SU-DHL-6 (cell line): ENCODE data around the gene TTC32.
A peak's percentile ranks its signal among the peaks of the same experiment; 100 is the strongest.

ENCODE experiments used
- H2AFZ ChIP-seq: fragments of 200-600 bp; sonication (generic); 2 replicates; pipeline ENCODE4 v1.6.1; 2014; ENCODE audit warnings: low read depth, mild to moderate bottlenecking, moderate library complexity, mixed read lengths, antibody characterized with exemption, low read length; ENCODE audit not compliant: severe bottlenecking
- H3F3A ChIP-seq: fragments of 200-600 bp; shearing (Covaris generic); 2 replicates; pipeline ENCODE4 v1.6.0; 2016; ENCODE audit warnings: antibody characterized with exemption, mild to moderate bottlenecking; ENCODE audit not compliant: insufficient read depth
- H3K27ac ChIP-seq: fragments of 200-600 bp; sonication (generic); 2 replicates; pipeline ENCODE4 v1.5.1; 2016; ENCODE audit warnings: low read depth, mild to moderate bottlenecking, low read length, moderate library complexity, mixed read lengths
- H3K27me3 ChIP-seq: fragments of 200-600 bp; sonication (generic), shearing (Covaris generic); 2 replicates; pipeline ENCODE4 v1.6.0; 2014; ENCODE audit warnings: mild to moderate bottlenecking, low read length
- H3K36me3 ChIP-seq: fragments of 200-600 bp; sonication (generic); 2 replicates; pipeline ENCODE4 v1.6.1; 2014; ENCODE audit warnings: mild to moderate bottlenecking, low read length, mixed read lengths
- H3K4me2 ChIP-seq: fragments of 300-600, 200-600 bp; shearing (Covaris generic), sonication (generic); 2 replicates; pipeline ENCODE4 v1.6.0; 2014; ENCODE audit warnings: low read length, low read depth, mild to moderate bottlenecking; ENCODE audit not compliant: poor library complexity, severe bottlenecking
- H3K4me3 ChIP-seq: fragments of 200-600 bp; sonication (generic); 2 replicates; pipeline ENCODE4 v1.5.1; 2014; ENCODE audit warnings: antibody characterized with exemption, low read length, mild to moderate bottlenecking, mixed read lengths; ENCODE audit not compliant: insufficient read depth, poor library complexity, severe bottlenecking
- H3K79me2 ChIP-seq: fragments of 200-600 bp; sonication (generic); 2 replicates; pipeline ENCODE4 v1.6.1; 2014; ENCODE audit warnings: mild to moderate bottlenecking, low read length, moderate library complexity; ENCODE audit not compliant: insufficient read depth
- H3K9ac ChIP-seq: fragments of 200-600 bp; sonication (generic); 2 replicates; pipeline ENCODE4 v1.7.0; 2014; ENCODE audit warnings: mild to moderate bottlenecking, low read length
- H3K9me2 ChIP-seq: fragments of 200-600 bp; sonication (generic); replicated peaks from 2 replicates; pipeline ENCODE4 v1.6.1; 2014; ENCODE audit warnings: low read length; ENCODE audit not compliant: insufficient read depth
- H3K9me3 ChIP-seq: fragments of 200-600 bp; sonication (generic); 2 replicates; pipeline ENCODE4 v1.6.1; 2014; ENCODE audit warnings: low read length, mixed read lengths; ENCODE audit not compliant: insufficient read depth
- H4K20me1 ChIP-seq: fragments of 200-600 bp; sonication (generic); 2 replicates; pipeline ENCODE4 v1.6.1; 2014; ENCODE audit warnings: low read depth, mild to moderate bottlenecking, antibody characterized with exemption, low read length, moderate library complexity, mixed read lengths
- EZH2phosphoT487 ChIP-seq: fragments of 200-600 bp; sonication (generic), shearing (Covaris generic); conservative IDR thresholded peaks from 2 replicates; pipeline ENCODE4 v1.6.1; 2018; ENCODE audit warnings: mild to moderate bottlenecking, antibody characterized with exemption, low read length, moderate library complexity, mixed read lengths
- TF ChIP-seq, protein P1 (sequence below): fragments of 200-600 bp; sonication (generic); IDR thresholded peaks from one replicate; pipeline ENCODE4 v1.5.1; 2017; ENCODE audit warnings: antibody characterized with exemption, mild to moderate bottlenecking, low read length, moderate library complexity; ENCODE audit not compliant: insufficient read depth, poor library complexity, severe bottlenecking

Gene TTC32

GRCh38 chr2:19902216-19902740, 495 bp upstream of the TTC32 start:
- Histone ChIP-seq H3K9me2 (no peaks in the 10 kb centered on the region), H3K9me3 (no peaks in the 10 kb centered on the region), H3K27me3 (no peaks in the 10 kb centered on the region), H3K27ac (peak overlapping the region; percentile 79), H3K4me2 (peak overlapping the region; percentile 63), H3K9ac (peak overlapping the region; percentile 86), H3K36me3 (no peaks in the 10 kb centered on the region), H2AFZ (peak overlapping the region; percentile 87), H3K79me2 (peaks cover 38% of the 10 kb centered on the region), H3F3A (no peaks in the 10 kb centered on the region), H3K4me3 (peak overlapping the region; percentile 82), H4K20me1 (no peaks in the 10 kb centered on the region)
- TF ChIP-seq, protein P1, sequence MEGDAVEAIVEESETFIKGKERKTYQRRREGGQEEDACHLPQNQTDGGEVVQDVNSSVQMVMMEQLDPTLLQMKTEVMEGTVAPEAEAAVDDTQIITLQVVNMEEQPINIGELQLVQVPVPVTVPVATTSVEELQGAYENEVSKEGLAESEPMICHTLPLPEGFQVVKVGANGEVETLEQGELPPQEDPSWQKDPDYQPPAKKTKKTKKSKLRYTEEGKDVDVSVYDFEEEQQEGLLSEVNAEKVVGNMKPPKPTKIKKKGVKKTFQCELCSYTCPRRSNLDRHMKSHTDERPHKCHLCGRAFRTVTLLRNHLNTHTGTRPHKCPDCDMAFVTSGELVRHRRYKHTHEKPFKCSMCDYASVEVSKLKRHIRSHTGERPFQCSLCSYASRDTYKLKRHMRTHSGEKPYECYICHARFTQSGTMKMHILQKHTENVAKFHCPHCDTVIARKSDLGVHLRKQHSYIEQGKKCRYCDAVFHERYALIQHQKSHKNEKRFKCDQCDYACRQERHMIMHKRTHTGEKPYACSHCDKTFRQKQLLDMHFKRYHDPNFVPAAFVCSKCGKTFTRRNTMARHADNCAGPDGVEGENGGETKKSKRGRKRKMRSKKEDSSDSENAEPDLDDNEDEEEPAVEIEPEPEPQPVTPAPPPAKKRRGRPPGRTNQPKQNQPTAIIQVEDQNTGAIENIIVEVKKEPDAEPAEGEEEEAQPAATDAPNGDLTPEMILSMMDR: no peak
- TF ChIP-seq EZH2phosphoT487: no peak

DNA sequence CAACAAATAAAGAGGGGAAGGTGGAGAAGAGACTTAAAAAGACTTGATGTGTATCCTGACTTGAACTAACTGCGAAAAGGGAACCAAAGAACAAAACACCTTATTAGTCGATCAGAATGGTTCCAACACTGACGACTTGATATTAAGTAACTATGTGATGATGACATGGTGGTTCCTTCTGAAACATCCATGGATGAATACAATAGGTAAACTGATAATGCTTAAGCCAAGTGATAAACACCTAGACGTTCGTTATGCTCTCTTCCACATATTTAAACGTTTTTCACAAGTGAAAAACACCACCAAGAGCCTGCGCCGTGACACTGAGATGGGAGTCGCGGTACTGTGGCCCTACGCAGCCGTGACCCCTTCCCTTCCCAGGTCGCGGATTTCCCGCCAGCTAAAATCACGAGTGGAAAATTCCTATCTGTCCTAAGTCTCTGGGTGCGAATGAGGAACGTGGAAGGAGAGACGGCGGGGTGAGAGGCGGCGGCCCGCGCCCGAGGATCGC, 797 bp downstream of the TTC32 start:
- H3K9ac ChIP-seq: peak overlapping the region; percentile 86
- H3F3A ChIP-seq: no peaks in the 10 kb centered on the region
- H3K27me3 ChIP-seq: no peaks in the 10 kb centered on the region
- no peaks in the 10 kb centered on the region for H3K9me3 ChIP-seq
- no peaks in the 10 kb centered on the region for H3K9me2 ChIP-seq
- H3K27ac ChIP-seq: peak overlapping the region; percentile 79
- peak overlapping the region; percentile 87 for H2AFZ ChIP-seq
- H3K79me2 ChIP-seq: peaks cover 43% of the 10 kb centered on the region
- peak overlapping the region; percentile 82 for H3K4me3 ChIP-seq
- no peak for TF ChIP-seq EZH2phosphoT487
- TF ChIP-seq, protein P1: no peak
- no peaks in the 10 kb centered on the region for H4K20me1 ChIP-seq
- H3K4me2 ChIP-seq: peak overlapping the region; percentile 63
- H3K36me3 ChIP-seq: peaks cover 3% of the 10 kb centered on the region; the same call in 1 of the 2 replicates

DNA sequence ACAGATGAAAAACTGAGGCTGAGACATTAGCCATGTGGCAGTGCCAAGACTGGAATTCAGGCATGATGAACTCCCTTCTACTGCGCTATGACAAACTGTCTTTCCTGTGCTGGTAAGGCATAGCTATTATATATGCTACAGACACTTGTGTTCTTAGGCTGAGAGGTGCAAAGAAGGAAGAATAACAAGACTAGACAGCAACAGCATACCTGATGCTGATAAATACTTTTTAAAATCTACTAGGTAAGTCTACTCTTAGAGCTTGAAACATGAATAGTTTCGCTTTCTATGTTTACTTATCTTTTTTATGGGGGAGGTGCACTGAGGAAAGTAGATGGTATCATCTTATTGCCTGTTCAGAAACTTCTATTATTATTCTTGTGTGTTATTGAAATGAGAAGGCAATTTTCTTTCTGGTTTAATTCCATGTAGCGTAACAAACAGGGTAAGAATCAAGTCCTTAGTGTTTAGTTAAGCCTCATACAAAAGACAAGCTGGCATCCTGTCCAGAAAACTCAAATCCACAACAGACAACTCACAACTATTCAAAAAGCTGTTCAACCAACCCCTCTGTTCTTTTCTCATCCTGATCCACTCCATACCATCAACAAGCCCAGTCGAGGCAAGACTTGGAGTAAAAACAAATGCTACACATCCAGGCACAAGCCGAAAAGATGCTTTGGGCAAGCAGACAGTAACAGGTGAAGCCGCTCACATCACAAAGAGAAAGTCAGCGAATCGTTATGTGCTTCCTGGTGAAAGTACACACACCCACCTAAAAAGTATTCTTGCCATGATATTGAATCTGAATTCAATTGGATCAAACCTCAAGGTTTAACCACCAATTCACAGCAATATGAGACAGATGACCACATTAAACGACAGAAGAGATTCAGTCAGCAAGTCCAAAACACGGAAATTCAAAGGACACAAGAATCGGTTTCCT, 1.5 kb downstream of the TTC32 start:
- Histone ChIP-seq H3K4me2 (peak overlapping the region; percentile 63), H3F3A (no peaks in the 10 kb centered on the region), H3K4me3 (peak overlapping the region; percentile 82), H2AFZ (no peak overlapping the region), H4K20me1 (no peaks in the 10 kb centered on the region), H3K9me2 (no peaks in the 10 kb centered on the region), H3K36me3 (peaks cover 4% of the 10 kb centered on the region; the same call in 1 of the 2 replicates), H3K9ac (peak overlapping the region; percentile 86), H3K27me3 (no peaks in the 10 kb centered on the region), H3K79me2 (peaks cover 49% of the 10 kb centered on the region), H3K9me3 (no peaks in the 10 kb centered on the region), H3K27ac (no peak overlapping the region)
- TF ChIP-seq, protein P1: no peak
- no peak for TF ChIP-seq EZH2phosphoT487
